ENCODE data around the gene ELF2.
"Not testable (repeated sequence)": the region's sequence is repeated elsewhere in the genome, so short reads cannot be mapped to it uniquely, and the experiment has no call there.

The ELF2 gene

GRCh38 chr4:139015269-139015947 lies 161.6 kb downstream of the ELF2 start, which contains the start of gene NOCT:
TSS of gene NOCT (plus strand) at chr4:139015781. CDS start at chr4:139015982, 201 bp downstream.
- DNase-seq, result peak; percentile 88

GRCh38 chr4:139014371-139015268 lies 162.4 kb downstream of the ELF2 start:
- DNase-seq, result no peak

- no peak for DNase-seq
These were observed 165.6 kb downstream of the ELF2 start for GRCh38 chr4:139011225-139011950.

- no peak for DNase-seq
These were observed 167.3 kb downstream of the ELF2 start for GRCh38 chr4:139009702-139010101.

DNA sequence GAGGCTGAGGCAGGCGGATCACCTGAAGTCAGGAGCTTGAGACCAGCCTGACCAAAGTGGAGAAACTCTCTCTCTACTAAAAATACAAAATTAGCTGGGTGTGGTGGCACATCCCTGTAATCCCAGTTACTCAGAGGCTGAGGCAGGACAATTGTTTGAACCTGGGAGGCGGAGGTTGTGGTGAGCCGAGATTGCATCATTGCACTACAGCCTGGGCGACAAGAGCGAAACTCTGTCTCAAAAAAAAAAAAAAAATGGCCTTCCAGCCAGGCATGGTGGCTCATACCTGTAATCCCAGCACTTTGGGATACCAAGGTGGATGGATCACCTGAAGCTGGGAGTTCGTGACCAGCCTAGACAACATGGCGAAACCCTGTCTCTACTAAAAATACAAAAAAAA lies 168.7 kb downstream of the ELF2 start:
- not testable (repeated sequence) for DNase-seq

GRCh38 chr4:139007640-139008039 lies 169.4 kb downstream of the ELF2 start:
- DNase-seq, result no peak

All from NCI-H146 (cell line).